SIG-M5 (cell line): ENCODE data around the gene MYBPC3.

ENCODE experiments used
- DNase-seq: peaks from one replicate; lab custom pipeline; 2025; lab: John Stamatoyannopoulos, UW

Gene MYBPC3

GRCh38 chr11:47356998-47357329, 4.5 kb upstream of the MYBPC3 start:
- no peak for DNase-seq

DNA sequence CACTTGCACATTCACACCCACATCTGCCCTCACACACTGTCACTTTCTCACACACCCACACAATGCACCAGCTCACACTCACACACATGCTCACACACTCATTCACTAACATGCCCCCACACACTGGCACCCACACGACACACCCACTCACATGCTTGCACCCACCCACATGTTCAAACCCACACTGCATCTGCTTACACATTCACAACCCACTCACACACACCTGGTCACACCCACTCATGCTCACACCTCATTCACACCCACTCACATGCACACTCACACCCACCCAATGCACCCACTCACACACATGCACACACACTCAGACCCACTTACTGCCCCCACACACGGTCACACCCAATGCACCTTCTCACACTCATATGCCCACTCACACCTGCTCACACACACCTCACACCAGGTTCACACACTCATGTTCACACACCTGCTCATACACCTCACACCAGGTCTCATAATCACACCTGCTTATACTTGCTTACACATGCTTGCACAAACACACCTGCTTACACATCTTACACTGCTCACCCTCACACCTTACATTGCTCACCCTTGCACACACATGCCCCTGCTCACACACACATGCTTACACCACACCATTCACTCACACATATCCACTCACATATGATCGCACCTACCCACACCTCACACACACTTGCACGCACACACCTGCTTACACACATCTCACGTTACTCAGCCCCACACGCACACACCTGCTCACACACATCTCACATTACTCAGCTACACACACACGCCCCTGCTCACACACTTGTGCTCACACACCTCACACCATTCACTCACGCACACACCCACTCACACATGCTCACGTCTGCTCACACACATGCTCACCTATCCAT, 3.9 kb upstream of the MYBPC3 start:
- DNase-seq = no peak

DNA sequence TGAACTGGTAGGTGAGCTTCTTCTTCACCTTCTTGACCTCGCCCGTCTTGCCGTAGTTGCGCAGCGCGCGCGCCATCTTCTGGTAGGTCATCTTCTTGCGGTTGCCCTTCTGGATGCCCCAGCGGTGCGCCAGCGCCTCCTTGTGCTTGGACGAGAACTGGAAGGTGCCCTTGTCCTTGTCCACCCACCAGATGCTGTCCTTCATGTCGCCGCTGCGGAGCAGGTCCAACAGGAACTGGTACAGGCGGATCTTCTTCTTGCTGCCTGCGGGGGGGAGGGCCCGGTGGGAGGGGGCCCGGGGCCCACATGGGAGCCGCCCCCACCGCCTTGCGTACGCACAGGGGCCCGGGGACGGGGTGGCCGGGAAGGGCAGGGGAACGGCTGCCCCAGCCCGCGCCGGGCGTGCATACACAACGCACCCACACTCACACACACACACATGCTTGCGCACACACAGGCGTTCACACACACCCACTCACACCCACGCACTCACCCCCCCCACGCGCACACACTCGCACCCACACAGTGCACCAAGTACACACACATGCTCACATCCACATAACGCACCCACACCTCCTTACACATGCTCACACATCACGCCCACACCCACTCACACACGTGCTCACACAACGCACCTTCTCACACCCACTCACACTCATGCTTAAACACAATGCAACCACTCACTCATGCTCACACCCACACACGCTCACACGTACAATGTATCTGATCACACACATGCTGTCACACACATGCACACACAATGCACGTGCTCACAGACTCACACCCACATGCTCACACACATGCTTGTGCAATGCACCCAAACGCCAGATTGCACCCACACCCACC, 3.0 kb upstream of the MYBPC3 start:
- DNase-seq = no peak

GRCh38 chr11:47354913-47355282, 2.4 kb upstream of the MYBPC3 start:
- no peak for DNase-seq

DNA sequence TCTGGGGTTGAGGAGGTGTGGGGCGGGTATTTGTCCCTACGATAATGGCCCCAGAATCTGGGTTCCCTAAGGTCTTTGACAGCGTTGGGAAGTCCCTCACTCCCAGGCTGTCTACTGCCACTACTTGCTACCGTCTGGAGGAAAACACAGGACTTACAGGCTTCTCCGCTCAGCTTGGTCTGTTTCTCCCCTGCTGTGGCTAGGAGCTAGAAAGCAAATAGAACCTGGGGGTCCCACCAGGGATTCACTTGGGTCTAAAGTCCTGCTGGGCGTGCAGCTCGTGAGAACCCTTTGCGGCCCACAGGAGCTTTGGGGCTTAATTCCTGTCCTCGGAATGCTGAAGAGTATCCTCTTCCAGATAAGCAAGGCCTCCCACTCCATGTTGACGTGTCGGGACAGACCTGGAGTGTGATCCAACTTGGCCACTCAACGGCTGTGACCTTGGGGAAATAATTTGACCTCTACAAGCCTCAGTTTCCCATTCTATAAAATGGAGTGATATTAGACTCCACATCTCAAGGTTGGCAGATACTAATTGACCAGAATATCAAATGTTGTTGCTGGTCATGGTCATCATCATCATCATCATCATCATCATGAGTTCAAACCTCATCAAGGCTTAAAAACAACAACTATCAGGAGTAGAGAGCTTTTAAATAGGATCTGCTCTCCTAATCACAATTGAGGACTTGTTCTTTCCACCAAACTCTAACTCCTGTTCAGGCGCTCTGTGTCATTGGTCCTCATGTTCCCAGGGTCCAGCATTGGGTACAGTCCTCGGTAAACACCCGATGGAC, 1.7 kb upstream of the MYBPC3 start:
- no peak for DNase-seq

DNA sequence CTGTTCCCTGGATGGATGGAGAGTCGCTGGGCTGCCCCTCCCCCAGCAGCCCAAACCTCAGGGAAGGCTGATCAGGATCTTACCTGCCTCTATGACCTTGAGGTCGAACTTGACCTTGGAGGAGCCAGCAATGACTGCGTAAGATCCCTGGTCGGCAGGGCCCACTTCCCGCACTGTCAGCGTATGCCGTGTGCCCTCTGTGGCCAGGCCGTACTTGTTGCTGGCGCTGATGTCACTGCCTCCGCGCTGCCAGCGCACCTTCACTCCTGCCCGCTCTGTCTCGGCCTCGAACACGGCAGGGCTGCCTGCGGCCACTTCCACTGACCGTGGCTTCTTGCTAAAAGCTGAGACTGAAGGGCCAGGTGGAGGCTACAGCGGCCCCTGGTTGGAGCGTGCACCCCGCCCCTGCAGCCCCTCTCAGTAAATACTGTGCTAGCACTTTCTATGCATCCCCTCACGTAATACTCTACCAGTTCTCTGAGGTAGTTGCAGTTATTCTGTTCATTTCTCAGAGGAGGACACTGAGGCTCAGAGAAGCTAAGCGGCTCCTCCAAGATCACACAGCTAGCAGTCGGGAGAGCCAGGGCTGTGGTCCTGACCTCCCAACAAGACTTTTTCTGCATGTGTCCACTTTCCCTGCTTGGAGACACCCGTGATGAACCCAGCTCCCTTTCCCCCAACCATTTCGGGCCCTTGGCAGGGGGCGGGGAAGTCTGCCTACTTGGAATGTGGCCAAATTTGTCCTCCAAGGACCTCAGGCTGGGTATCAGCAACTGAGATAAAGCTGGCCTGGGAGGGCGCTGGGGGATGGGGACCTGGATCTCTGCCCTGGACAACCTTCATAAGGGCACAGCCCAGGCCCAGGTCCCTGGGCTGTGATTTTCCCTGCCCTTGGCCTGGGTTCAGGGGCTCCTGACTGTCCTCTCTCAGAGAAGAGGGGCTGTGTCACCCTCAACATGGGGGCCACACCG, 1.1 kb downstream of the MYBPC3 start:
- no peak for DNase-seq

- DNase-seq = no peak
Observed at GRCh38 chr11:47350315-47350714, 2.2 kb downstream of the MYBPC3 start.

DNA sequence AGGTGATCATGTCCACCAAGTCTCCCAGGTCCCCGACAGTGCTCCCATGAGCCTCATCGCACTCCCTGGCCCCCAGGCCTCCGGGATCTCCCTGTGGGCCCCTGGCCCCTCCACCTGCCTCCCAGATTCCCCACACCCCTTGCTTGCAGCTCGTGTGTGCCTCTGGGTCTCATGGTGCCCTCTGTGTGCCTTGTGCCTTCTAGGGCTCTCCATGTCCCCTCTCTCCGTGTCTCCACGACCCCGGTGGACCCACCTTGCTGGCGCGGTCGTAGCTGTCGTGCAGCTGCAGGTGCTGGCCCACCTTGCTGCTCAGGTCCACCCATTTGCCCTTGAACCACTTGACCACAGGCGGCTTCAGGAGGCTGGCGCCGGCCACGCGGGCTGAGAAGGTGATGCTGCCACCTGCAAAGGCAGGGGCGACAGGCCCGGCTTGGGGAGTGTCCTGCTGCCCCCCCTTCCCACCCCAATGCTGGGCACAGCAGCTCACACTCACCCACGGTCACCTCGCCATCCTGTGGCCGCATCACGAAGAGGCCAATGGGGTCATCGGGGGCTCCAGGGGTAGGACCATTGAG, 2.9 kb downstream of the MYBPC3 start:
- no peak for DNase-seq

DNA sequence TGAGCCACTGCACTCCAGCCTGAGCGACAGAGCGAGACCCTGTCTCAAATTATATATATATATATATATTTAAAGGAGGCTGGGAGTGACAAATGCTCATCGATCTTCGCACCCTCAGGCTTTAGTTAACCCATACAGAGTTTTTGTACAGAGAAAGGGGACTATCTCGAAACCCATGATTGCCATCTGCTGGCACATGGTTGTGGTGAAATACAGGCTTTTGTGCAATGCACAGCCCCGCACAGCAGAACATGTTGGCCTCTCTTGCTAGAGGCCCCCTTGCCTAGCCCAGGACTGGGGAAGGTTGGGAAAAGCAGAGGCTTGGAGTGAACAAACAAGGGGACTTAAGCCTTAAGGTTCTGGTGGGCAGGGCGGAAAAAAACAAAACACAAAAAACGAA, 3.6 kb downstream of the MYBPC3 start:
- no peak for DNase-seq

DNA sequence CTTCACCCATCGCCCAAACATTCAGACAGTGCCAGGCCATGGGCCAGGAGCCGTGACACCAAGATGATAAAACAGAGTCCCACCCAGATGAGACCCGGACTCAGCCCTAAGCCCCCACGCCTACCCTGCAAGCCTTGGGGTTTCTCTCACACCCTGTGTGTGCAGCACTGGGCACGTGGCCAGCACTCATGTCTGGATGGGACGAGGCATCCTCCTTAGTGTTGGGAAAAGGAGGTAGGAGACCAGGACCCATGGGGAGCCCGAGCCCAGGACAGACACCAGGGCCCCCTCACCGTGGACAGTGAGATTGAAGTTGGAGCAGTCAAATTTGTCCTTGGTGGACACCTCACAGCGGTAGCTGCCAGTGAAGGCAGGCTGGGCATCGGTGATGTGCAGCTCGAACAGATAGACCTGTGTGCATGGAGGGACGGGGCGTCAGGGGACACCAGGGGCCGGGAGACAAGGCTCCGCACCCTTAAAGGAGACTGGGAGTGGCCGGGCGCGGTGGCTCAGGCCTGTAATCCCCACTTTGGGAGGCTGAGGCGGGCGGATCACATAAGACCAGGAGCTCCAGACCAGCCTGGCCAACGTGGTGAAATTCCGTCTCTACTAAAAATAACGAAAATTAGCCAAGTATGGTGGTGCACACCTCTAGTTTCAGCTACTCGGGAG, 4.2 kb downstream of the MYBPC3 start:
- no peak for DNase-seq

- no peak for DNase-seq
Observed at GRCh38 chr11:47347137-47347536, 5.4 kb downstream of the MYBPC3 start.

- DNase-seq = no peak
Observed at GRCh38 chr11:47345890-47346563, 6.5 kb downstream of the MYBPC3 start.

DNA sequence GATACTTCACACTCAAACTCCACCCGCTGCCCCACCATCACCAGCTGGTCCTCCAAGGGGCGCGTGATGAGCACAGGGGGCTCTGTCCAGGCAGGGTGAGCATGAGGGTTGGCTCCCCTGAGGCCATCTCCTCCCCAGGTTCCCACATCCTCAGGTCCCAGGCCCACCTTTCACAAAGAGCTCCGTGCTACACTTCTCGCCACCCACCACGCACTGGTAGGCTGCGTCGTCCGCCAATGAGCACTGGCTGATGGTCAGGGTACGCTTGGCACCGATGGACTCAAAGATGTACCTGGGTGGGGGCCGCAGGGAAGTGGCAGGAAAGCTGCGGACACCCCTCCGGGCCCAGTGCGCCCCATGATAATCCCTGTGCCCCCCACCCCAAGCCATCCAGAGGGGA, 9.6 kb downstream of the MYBPC3 start:
- no peak for DNase-seq

- no peak for DNase-seq
Observed at GRCh38 chr11:47342036-47342803, 10.3 kb downstream of the MYBPC3 start.

DNA sequence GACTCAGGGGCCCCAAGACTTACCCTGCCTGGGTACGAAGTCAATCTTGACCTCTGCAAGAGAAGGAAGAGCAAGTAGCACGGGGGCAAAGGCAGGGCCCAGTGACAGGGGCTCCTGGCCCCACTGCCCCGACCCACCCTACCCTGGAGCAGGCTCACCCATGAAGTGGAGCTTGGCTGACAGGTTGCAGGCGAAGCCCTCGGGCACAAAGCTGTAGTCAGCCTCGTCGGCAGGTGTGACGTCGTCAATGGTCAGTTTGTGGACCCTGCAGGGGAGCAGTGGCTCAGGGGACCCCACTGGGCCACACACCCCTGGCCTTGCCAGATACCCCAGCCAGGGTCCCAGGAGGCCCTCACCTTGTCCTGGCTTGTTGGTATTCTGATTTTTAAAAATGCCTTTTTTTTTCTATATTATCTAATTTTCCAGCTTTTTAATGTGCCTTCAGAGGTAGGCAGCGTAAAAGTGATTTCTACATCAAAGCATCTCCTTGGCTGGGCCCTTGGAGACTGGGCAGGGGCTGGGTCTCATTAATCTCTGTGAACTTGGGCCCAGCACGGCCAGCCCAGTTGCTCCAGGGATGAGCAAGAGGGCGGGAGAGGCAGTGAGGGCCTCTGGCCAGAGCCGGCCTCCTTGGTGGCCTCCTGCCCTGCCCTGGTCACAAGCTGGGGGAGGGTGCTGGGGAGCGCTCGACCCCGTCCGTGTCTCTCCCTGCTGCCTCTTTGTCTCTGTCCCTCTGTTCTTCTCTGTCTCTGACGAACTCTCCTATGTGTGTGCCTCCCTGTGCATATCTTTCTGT, 11.3 kb downstream of the MYBPC3 start:
- no peak for DNase-seq

DNA sequence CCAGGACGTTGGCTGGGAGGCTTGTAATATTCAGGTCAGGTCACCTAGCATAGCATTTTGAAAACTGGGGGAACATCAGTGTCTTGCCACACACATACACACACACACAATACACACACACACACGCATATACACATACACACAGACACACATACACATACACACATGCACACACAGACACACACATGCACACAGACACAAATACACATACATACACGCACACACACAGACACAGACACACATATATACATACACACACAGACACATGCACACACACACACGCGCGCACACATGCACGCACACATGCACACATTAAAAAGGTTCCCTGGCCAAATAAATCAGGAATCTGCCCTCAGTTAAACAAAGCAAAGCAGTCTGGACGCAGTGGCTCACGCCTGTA, 12.5 kb downstream of the MYBPC3 start:
- DNase-seq = no peak

DNA sequence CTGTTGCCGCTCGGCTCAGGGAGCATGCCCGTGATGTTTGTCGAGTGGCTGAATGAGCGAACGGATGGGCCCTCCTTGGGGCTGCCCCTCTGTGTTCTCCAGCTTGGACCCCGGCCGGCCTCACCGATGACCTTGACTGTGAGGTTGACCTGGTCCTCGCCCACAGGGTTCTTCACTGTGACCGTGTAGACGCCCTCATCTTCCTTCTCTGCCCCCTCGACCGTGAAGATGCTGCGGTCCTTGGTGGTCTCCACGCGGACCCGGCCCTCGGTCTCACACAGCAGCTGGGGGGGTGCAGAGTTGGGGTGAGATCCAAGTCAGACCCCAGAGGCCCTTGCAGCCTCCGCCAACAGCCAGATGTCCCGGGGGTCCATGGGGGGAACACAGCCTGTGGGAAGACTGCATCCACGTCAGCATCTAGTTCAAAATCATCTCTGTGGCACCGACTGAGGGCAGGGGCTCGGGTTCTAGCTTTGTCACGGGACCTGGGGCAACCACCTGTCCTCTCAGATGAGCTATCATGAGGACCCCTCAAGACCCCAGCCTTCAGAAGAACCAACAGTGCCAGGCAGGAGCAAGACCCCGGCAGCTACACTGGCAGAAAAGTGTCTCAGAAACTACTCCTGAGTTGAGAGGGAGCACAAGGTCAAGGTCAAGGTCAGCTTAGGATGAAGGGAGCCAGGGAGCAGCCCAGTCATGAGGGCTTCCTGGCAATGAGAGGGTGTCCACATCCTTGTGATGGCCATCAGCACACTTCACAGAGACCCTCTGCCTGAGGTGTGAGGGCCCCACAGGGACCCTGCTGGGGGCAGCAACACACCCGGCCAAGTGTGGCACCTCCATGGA, 13.9 kb downstream of the MYBPC3 start:
- no peak for DNase-seq
